IPS DF 19.7 (cell line): ENCODE data around the gene SLC13A2.

Experiments
- DNase-seq: peaks from one replicate; pipeline ENCODE4 v3.0.0-alpha.2; 2013; ENCODE audit warnings: low read depth, low spot score

Gene SLC13A2

GRCh38 chr17:28533091-28533807 is 59.8 kb downstream of the SLC13A2 start:
- DNase-seq = no peak

GRCh38 chr17:28534740-28535375 is 61.4 kb downstream of the SLC13A2 start:
- DNase-seq = no peak

GRCh38 chr17:28536532-28537218 is 63.2 kb downstream of the SLC13A2 start:
- no peak for DNase-seq

- DNase-seq = no peak
Measured at GRCh38 chr17:28537219-28537610, 63.8 kb downstream of the SLC13A2 start.

GRCh38 chr17:28538296-28538895 is 65.0 kb downstream of the SLC13A2 start:
- DNase-seq = no peak

- DNase-seq = no peak
Measured at GRCh38 chr17:28540231-28540630, 66.8 kb downstream of the SLC13A2 start.

- DNase-seq = no peak
Measured at GRCh38 chr17:28541439-28541838, 68.0 kb downstream of the SLC13A2 start.

GRCh38 chr17:28544402-28545140 is 71.1 kb downstream of the SLC13A2 start:
- no peak for DNase-seq

GRCh38 chr17:28545141-28545503 is 71.7 kb downstream of the SLC13A2 start:
- DNase-seq = no peak

- DNase-seq = no peak
Measured at GRCh38 chr17:28545787-28546415, 72.5 kb downstream of the SLC13A2 start.

GRCh38 chr17:28547096-28547622 is 73.7 kb downstream of the SLC13A2 start:
- no peak for DNase-seq
